ENCODE results near the gene DDX27. TPM values are rescaled to one million over a fixed set of nuclear protein-coding genes. Genes with fewer than 3 reads are reported as not detected.

Gene DDX27
- polyA plus RNA-seq (2012; ENCODE audit: insufficient read length, low read depth): 74.3 TPM

- TF ChIP-seq POLR2AphosphoS5 (IDR thresholded peaks at IDR 0.05; ENCODE audit: low read depth, low read length) (peak; percentile 88), TAF1 (IDR thresholded peaks at IDR 0.05; ENCODE audit: borderline replicate concordance, insufficient read depth, low read length) (peak; percentile 84; the same call in 1 of the 2 replicates), SIN3A (IDR thresholded peaks at IDR 0.05; ENCODE audit: borderline replicate concordance, insufficient read depth, low read length) (peak; percentile 72; the same call in 1 of the 2 replicates), FOXP2 (optimal IDR thresholded peaks at IDR 0.05; ENCODE audit: borderline replicate concordance, extremely low read depth, extremely low read length, insufficient read depth) (peak; percentile 79), REST (IDR thresholded peaks at IDR 0.05; ENCODE audit: insufficient read depth in 1 of 2, low read depth in 2 of 2, low read length in 2 of 2) (0 out of 4 replicates have a peak, but pooled peaks of 1 of the 2 experiments have one; percentile 8)
Measured at GRCh38 chr20:49219091-49219923, at the start of gene DDX27. TSS of gene DDX27 (plus strand) at chr20:49219416. CDS start at chr20:49219449, 33 bp downstream.

- TF ChIP-seq POLR2AphosphoS5 (IDR thresholded peaks at IDR 0.05; ENCODE audit: low read depth, low read length): no peak
- no peak for TF ChIP-seq REST (IDR thresholded peaks at IDR 0.05; ENCODE audit: insufficient read depth in 1 of 2, low read depth in 2 of 2, low read length in 2 of 2)
- no peak for TF ChIP-seq SIN3A (IDR thresholded peaks at IDR 0.05; ENCODE audit: borderline replicate concordance, insufficient read depth, low read length)
- no peak for TF ChIP-seq TAF1 (IDR thresholded peaks at IDR 0.05; ENCODE audit: borderline replicate concordance, insufficient read depth, low read length)
- TF ChIP-seq FOXP2 (optimal IDR thresholded peaks at IDR 0.05; ENCODE audit: borderline replicate concordance, extremely low read depth, extremely low read length, insufficient read depth): no peak
Measured at GRCh38 chr20:49169547-49169946, 49.7 kb upstream of the DDX27 start.

- no peak for TF ChIP-seq SIN3A (IDR thresholded peaks at IDR 0.05; ENCODE audit: borderline replicate concordance, insufficient read depth, low read length)
- TF ChIP-seq TAF1 (IDR thresholded peaks at IDR 0.05; ENCODE audit: borderline replicate concordance, insufficient read depth, low read length): no peak
- no peak for TF ChIP-seq POLR2AphosphoS5 (IDR thresholded peaks at IDR 0.05; ENCODE audit: low read depth, low read length)
- TF ChIP-seq REST (IDR thresholded peaks at IDR 0.05; ENCODE audit: insufficient read depth in 1 of 2, low read depth in 2 of 2, low read length in 2 of 2): no peak
- TF ChIP-seq FOXP2 (optimal IDR thresholded peaks at IDR 0.05; ENCODE audit: borderline replicate concordance, extremely low read depth, extremely low read length, insufficient read depth): no peak
Measured at GRCh38 chr20:49170714-49171113, 48.5 kb upstream of the DDX27 start.

- TF ChIP-seq POLR2AphosphoS5 (IDR thresholded peaks at IDR 0.05; ENCODE audit: low read depth, low read length) (no peak), SIN3A (IDR thresholded peaks at IDR 0.05; ENCODE audit: borderline replicate concordance, insufficient read depth, low read length) (no peak), REST (IDR thresholded peaks at IDR 0.05; ENCODE audit: insufficient read depth in 1 of 2, low read depth in 2 of 2, low read length in 2 of 2) (no peak), TAF1 (IDR thresholded peaks at IDR 0.05; ENCODE audit: borderline replicate concordance, insufficient read depth, low read length) (no peak), FOXP2 (optimal IDR thresholded peaks at IDR 0.05; ENCODE audit: borderline replicate concordance, extremely low read depth, extremely low read length, insufficient read depth) (no peak)
Measured at GRCh38 chr20:49171909-49172308, 47.3 kb upstream of the DDX27 start.

Data from PFSK-1 (cell line).